Midbrain (tissue), 1 donor: ENCODE results near the gene TXLNG.

Source experiments
- DNase-seq: peaks from one replicate; lab custom pipeline; 2025; lab: John Stamatoyannopoulos, UW

TXLNG gene

DNA sequence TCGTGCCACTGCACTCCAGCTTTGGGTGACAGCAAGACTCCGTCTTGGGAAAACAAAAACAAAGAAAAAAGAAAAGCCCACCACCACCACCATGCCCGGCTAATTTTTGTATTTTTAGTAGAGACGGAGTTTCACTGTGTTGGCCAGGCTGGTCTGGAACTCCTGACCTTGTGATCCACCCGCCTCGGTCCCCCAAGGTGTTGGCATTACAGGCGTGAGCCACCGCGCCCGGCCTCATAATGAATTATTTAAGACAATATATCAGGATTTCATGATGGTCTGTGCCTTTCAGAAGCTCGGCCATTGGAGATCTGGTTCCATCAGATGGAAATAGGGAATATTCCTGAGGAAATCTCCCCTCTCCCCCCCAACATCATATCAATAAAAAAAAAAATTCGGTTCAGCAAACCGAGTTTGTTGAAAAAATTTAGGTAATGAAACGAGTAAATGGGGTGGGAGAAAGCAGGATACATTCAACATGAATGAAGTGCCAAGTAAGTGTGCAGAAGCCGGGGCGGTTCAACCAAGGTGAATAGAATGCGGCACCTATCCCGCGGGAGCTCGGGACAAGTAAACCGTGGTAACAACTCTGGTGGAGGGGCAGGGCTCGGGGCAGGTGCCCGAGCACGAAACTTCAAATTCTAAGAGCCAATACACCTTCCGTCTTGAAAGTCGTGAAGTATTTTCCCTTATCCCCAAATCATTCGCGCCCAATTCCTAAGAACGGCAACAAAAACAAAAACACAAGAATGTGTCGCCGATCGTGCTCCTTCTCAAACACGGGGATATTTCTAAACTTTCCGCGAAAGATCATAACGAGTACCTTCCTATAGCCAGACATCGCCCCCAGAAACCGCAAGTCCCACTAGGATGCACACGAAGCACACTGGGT is 773 bp upstream of the TXLNG start:
- no peak for DNase-seq

DNA sequence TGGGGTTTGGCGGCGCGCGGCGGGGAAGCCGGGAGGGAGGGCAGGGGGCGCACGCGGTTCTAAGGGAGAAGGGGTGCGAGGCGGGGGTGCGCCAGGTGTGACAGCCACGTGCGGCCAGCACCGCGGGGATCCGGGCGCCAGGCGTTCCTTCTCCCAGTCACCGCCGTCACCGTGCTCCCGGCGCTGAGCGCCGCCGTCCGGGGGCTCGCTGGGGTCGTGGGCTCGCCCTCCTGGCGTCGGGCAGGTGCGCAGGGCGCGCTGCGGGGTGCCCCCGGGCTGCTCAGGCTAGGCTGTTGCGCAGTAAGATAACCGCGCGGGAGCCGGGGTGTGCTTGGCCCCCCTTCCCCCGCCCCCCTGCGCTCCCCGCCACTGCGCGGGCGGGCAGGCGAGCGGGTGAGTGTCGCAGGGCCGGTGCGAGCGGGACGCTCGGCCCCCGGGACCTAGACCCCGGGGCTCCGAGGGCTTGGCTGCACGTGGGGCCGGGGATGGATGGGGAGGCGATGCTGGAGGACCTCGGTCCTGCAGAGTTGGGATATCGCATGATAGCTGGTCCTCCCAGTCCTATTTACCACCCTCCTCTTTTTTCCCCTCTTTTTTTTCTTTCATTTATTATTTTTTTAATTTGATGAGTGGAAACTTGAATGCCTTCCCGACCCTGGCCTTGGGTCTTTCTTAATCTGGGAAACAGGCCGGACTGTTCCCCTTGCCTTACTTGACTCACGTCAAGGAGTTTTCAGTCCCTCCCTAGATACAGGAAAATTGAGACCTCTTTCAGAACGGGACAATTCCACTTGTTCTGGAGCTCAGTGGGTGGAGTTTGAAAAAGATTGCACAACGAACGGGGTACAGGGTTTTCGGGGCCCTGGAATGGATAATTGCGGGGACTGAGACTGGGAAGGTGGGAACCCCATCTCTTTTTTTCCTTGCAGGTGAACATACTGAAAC is 797 bp downstream of the TXLNG start:
- DNase-seq: no peak

DNA sequence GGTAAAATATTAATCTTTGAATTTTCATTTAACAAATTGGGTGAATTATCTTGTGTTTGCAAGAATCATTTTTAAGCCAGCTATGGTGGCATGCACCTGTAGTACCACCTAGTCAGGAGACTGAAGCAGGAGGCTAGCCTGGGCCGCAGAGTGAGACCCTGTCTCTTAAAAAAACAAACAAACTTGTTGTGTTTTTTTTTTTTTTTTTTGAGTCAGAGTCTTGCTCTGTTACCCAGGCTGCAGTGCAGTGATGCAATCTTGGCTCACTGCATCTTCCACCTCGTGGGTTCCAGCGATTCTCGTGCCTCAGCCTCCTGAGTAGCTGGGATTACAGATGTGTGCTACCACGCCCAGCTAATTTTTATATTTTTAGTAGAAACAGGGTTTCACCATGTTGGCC is 2.2 kb downstream of the TXLNG start:
- no peak for DNase-seq

DNA sequence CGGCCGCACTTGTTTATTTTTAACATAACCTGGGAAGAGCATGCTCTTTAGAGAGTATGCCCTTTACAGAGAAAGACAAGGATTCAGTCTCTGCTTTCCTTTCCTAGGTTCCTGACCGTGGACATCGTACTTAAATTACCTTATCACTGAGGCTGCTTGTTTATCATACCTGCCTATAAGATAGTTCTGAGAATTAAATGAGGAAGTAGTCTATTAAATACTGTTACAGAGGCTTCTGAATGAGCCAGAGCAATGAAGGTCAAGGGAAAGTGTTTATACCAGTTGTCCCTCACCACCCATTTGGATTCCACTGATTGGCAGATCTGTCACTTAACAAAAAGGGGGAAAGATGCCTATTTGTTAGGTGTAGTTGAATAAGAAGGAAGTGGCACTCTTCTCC is 10.0 kb downstream of the TXLNG start:
- no peak for DNase-seq

DNA sequence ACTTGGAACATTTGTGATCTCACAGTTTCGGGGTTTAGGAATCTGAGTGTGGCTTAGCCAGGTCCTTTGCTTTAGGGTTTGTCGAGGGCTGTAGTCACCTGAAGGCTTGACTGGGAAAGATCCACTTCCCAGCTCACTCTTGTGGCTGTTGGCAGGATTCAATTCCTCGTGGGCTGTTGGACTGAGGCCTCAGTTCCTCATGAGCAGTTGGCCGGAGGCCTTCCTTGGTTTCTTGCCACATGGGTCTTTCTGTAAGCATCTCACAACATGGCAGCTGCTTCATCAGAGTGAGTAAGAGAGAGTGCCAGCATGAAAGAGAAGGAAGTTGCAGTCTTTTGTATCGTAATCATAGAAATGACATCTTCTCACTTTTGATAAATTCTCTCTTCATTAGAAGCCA is 11.1 kb downstream of the TXLNG start:
- DNase-seq: peak; percentile 12

DNA sequence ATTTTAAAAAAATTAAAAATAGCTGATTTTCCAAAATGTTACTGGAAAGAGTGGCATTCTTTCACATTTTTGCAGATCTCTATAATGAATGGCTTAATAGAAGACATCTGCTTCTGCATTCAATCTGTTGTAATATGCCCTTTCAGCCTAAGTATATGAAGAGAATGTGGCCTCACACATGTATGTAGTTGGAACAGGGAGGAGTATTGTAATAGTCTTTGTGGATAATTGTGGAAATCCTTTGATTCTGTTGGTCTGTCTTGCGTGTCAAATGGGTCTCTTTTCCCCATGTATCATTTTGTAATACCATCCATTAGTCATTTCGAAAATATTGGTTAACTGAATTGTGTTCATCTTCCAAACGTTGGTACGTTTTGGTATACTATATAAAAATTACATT is 11.6 kb downstream of the TXLNG start:
- DNase-seq: no peak

DNA sequence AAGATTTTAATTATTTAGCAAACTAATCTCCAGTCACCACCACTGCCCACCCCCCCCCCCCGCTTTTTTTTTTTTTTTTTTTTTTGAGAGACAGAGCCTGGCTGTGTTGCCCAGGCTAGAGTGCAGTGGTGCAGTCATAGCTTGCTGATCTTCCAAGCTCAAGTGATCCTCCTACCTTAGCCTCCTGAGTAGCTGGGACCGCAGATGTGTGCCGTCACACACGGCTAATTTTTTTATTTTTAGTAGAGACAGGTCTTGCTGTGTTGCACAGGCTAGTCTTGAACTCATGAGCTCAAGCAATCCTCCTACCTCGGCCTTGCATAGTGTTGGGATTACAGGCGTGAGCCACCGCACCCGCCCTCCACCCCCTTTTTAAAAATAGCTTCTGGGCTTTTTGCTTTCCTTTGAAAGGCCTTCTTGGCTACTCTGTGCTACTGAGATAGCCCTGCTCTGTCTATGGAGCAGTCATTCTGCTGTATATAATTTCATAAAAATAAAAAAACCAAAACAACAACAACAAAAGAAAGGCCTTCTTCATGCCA is 18.7 kb downstream of the TXLNG start:
- DNase-seq: no peak

DNA sequence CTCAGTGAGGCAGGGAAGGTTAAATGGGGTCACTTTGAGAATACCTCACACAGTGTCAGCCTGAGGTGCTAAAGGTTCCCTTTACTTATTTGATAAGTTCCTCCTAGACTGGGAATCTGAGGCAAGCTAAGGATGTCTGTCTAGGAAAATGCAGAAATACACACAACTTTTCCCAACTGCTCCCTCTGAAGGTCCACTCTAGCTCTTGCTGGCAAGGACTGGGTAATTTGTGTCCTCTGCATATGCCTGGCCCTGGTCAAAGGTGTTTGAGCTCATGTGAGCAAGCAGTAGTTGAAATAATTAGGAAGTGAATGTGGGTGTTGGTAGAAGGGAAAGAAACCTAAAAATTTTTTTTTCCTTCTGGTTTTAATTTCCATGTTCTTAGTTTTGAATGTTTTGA is 21.3 kb downstream of the TXLNG start:
- no peak for DNase-seq

DNA sequence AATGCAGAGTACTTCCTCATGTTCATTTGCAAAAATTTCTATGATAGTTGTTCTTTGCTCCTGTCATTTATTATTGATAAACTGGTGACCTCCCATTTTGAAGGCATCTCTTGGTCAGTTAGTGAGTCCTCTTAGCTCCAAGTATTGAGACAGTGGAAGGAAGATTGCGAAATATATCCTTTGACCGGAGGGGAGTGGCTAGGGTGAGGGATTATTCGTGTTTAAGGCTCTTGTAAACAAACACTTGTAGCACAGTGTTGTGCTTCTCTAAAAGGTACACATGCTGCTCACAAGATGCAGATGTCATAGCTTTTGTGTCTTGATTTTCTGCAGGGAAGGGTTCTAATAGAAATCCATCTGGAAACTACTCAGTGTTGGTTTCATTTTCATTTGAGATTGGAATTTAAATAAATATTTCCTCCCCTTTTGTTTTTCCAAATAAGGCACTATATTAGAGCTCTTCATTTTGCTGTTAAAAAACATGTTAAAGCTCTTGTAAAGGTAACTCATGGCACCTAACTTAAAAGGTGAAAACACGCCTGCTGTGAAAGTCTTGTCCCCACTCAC is 21.8 kb downstream of the TXLNG start:
- DNase-seq: no peak

DNA sequence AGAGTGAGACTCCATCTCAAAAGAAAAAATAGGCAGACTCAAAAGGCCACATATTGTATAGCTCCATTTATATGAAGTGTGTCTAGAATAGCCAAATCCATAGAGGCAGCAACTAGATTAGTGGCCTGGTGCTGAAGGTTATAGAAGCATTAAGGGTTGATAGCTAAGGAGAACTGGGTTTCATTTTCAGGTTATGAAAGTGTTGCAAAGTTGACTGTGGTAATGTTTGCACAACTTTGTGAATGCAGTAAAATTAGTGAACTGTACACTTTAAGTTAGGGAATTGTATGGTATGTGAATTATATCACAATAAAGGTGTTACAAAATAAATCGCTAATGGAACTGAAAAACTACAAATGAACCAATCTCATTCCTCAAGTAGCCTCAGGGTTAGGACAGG is 28.3 kb downstream of the TXLNG start:
- no peak for DNase-seq

DNA sequence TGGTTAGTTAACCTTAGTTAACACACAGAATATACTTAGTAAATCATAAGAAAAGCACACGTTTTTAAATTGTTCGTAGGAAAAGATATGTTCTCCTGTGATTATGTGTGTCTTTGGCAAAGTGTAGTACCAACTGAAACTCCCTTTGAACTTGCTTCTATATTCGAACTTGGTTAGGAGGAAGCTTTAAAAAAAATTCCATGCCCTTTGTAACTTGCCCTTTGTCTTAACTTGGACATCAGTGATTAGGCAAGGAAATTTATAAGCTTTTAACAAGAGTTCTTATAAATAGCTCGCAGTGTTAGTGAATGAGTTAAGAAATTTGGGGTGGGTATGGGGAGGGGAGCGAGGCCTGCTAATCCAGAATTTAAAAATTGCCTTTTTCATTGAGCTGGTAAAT is 33.4 kb downstream of the TXLNG start:
- DNase-seq: no peak

DNA sequence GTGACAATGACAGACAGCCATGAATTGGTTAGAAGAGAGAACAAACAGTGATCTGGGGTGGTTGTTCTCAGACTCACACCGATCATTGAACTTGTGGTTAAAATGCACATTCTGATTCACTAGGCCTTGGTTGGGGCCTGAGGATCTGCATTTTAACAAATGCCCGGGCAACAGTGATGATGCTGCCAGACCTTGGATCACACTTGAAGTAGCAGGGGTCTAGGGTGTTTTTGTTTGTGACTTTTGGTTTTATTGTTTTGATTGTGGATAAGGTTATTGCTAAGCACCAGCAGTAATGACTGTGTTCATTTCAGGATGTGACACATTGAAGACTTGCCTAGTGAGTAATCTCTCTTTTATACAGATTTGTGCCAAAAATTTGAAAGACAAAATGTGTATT is 36.5 kb downstream of the TXLNG start:
- DNase-seq: no peak

DNA sequence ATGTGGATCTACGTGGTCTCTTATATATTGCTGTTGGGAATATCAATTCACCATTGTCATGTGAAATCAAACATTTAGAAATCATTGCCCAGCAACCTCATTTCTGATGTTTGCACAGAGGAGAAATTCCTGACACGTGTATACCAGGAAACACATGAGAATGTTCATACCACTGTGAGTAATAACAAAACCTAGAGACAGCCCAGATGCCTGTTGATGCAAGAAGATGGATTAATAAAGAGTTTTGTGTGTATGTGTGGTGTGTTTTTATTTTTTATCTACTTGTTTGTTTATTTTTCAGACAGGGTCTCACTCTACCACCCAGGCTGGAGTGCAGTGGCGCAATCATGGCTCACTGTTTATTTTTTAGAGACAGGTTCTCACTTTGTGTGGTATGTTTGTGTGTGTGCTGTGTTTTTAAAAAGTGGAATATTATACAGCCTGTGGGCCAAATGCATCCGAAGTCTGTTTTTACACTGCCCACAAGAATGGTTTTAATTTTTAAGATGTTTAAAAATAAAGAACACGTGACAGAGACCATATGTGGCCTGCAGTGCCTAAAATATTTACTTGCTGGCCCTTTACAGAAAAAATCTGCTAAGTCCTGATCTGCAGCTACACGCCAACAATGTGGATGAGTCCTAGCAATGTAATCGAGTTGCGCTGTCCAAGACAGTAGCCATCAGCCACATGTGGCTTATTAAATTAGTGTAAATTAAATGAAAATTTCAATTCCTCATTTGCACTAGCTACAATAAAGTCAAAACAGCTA is 39.2 kb downstream of the TXLNG start:
- DNase-seq: no peak

DNA sequence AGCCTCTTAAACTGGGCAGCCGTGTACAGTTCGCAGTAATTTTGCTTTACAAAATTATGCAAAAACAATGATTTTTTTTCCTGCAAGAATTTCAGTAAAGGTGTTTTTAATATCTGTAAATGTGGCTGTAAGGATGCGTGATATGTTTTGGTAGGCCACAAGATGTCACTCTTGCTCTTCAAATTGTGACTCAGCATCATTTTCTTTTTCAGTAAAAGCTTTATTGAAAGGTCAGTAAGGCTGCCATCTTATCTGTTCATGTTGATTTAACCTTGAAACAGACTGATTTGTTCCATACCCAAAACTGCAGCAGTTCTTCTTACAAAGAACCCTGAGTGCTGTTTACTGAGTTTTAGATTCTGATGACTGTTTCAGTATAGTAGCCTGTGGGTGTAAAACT is 39.9 kb downstream of the TXLNG start:
- DNase-seq: peak; percentile 45

DNA sequence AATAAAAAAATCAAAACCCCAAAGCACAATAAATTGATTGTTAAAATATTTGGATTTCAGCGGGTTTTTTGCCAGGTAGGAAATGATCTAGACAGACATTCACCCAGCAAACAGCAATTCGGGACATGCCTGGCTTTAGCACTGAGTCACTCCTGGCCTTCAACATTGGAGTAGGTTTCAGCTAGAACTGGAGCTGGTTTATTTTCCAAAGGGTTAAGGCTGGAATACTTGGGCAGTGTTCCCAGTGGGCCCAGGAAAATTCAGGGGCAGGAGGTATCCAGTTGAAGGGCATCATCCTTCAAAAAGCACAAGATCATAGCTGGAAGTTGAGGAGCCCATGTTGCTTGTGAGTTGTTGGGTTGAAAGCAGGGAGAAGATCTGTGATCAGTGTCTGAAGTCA is 41.0 kb downstream of the TXLNG start:
- DNase-seq: no peak

DNA sequence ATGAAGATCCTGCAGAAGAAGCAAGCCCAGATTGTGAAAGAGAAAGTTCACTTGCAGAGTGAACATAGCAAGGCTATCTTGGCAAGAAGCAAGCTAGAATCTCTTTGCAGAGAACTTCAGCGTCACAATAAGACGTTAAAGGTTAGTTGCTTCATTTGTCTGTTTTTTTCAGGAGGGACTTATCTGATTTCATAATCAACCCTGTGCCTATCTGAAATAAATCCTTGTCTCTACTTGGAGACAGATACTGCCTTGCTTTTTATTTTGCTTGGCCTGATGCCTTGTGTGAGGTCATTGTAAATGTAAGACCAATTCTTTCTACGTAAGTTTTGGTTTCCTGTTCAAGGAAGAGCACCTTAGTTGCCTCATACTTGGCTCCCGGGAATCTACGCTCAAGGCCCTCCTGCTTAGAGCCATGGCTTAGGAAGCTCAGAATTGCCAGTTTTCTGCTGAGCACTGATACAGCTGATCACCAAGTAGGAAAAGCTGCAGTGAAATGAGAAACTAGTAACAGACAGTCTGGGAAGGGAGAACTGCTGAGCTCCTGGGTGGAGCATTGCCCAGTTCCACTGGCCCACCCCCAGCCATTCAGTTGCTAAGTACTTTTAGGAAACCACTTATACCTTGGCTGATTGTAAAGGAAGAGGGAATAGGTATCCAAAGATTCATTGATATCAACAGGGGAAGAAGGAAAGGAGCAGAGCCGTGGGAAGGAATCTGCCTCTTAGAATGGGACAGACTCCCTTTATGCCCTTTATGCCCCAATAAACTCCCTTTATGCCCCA is 42.0 kb downstream of the TXLNG start:
- DNase-seq: no peak

DNA sequence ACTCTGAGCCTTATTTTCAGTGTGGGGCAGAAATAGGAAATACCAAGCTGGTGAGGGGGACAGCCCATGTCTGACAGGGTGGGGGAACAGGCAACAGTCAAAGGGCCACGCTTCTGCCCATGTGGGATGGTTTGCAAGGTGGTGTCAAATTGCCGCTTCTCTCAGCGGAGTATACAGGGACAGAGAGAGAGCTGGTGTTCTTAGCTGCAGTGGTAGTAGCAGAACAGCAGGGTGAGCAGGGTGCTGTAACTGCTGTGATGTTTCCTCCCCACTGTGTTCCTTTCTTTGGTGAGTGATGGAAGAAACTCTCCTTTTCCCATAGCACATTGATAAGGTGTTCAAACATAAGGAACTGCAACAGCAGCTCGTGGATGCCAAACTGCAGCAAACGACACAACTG is 46.0 kb downstream of the TXLNG start:
- DNase-seq: no peak

DNA sequence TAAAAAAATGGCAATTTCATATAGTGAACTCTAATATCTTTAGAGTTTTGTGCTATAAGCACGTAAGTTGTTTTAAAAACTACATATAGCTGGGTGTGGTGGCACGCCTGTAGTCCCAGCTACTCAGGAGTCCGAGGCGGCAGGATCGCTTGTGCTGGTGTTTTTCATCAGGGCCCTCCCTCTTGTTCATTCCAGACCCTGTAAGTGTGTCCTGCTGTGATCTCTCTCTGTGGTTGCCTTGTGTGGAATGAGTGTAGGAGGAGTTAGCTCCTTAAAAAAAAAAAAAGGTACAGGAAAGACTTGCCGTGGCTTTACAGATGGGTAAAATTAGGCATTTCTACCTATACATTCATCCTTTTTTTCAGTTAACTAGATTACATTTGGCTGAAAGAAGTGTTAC is 48.5 kb downstream of the TXLNG start:
- no peak for DNase-seq

DNA sequence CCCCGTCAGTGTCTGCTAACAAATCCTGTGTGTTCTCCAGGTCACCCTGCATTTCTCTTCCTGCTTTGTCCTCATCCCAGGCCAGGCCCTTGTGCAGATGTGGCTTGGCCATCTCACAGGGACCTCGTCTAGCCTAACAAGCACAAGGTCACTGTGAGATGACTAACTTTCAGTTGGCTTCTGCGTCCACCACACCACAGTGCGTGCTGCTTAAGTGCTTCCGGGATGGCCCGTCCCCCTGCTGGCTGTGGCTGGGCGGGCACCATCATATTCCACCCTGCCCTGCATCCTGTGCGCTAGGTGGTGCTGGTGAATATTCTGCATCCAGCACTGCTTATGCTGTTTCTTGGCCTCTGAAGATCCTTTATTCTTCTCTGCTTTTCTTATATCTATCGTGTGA is 50.1 kb downstream of the TXLNG start:
- no peak for DNase-seq

DNA sequence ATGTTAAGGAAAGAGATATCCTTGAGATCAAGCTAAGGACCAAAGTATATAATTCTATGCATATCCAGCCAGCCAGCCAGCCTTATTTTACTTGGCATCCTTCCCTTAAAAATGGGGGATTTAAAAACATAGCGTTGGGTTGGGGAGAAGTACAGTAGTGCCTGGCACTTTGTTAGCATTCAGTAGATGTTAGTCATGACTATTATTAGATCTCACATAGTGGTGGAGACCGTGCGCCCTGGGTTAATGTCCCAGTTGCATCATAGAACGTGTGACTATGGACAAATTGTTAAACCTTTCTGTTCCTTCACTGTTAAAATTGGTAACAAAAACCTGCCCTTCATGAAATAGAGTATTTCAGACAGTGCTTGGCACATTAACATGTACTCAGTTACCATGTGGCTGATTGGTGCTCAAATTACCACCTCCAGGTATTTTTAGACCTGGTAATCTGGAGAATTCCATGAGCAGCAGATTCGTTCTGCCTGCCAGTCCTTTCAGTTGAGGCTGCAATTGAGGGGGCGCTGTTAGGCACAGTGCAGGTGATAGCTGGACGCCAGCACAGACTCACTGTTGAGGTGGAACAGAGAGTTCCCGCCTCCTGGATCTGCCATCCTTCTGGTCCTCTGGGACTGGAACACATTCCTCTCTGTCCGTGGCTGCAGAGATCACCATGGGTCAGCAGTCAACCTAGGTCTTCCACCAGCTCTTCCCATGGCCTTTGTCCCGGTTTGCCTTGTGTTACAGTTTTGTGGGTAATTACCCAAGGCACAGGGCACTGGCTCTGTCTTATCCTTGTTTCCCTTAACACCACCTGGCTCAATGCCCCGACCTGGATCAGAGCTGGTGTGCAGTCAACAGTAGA is 52.2 kb downstream of the TXLNG start:
- no peak for DNase-seq
